Motor neuron (in vitro differentiated cells): ENCODE results near the gene NOL4L. TPM values are rescaled to one million over a fixed set of nuclear protein-coding genes. Genes with fewer than 3 reads are reported as not detected.

Experiments
- ATAC-seq, 8 experiments: fragments of 200-7000 bp; cut with Tn5 transposase; replicated peaks in 6 of 8; 2 replicates each; pipeline ENCODE4 v1.8.0; 2021; ENCODE audit warnings: mild to moderate bottlenecking in 8 of 8, moderate library complexity in 8 of 8
- H3K27ac ChIP-seq, 2 donors: fragments of 250-450 bp; sonication (Bioruptor Pico); 2 replicates each; pipeline ENCODE4 v1.9.0; 2021; ENCODE audit warnings: antibody characterized with exemption in 2 of 2, mild to moderate bottlenecking in 2 of 2, moderate library complexity in 1 of 2
- H3K4me1 ChIP-seq, 2 donors: fragments of 250-450 bp; sonication (Bioruptor Pico); replicated peaks in 1 of 2; 2 replicates each; pipeline ENCODE4 v1.6.1; 2021; ENCODE audit warnings: antibody characterized with exemption in 2 of 2, mild to moderate bottlenecking in 2 of 2, moderate library complexity in 1 of 2
- H3K4me3 ChIP-seq, 5 donors: fragments of 250-450 bp; sonication (Bioruptor Pico); 2 replicates each; pipeline ENCODE4 v1.9.0; 2021; ENCODE audit warnings: antibody characterized with exemption in 5 of 5, mild to moderate bottlenecking in 5 of 5, moderate library complexity in 4 of 5
- WGBS, 10 experiments: fragments of 450-650 bp; shearing (Covaris generic); methylation state at CpG; one replicate each; pipeline ENCODE4 v1.0.0; 2022; 5-methylcytosine and 5-hydroxymethylcytosine counted together
- in situ Hi-C, 9 experiments: fragments of 400-800 bp; cut with MboI; loops; one replicate each; pipeline ENCODE4 v1.15.0; 2021; ENCODE audit warnings: low sequenced_read_pairs in 9 of 9, low pct_unique_long_range_greater_than_20kb in 2 of 9; ENCODE audit not compliant: unreplicated experiment in 9 of 9
- total RNA-seq, 8 experiments: library from RNA; unstranded; fragments of 300-600 nt; gene quantifications; 2 replicates each; pipeline versions ENCODE4 v1.2.3 to v1.2.4, GENCODE V29; 2022

The NOL4L gene
- total RNA-seq, 8 experiments from 2014 or later: 9.1 to 34.6 (median 20.4) TPM

GRCh38 chr20:32479012-32479411, 106.1 kb downstream of the NOL4L start:
- no peak overlapping the region for H3K4me3 ChIP-seq
- H3K4me1 ChIP-seq: peaks cover 55 to 63% of the 10 kb centered on the region in 2 donors
- ATAC-seq: no peak
- 80 to 100% (median 93%) methylated on average over 1 to 5 of the region's 5 CpGs; no CpG with 5 or more reads in 3 of the 10 experiments for WGBS, 10 experiments
- H3K27ac ChIP-seq: no peak overlapping the region
- in situ Hi-C loops: no loop called here

- 80 to 100% (median 95%) methylated on average over 3 to 6 of the region's 7 CpGs; no CpG with 5 or more reads in 4 of the 10 experiments for WGBS, 10 experiments
- Histone ChIP-seq H3K27ac (no peak overlapping the region), H3K4me3 (no peak overlapping the region), H3K4me1 (peaks cover 59 to 68% of the 10 kb centered on the region in 2 donors)
- in situ Hi-C loops: no loop called here
- no peak for ATAC-seq
Measured at GRCh38 chr20:32478576-32478975, 106.6 kb downstream of the NOL4L start.

- 78 to 100% (median 94%) methylated on average over 1 to 4 of the region's 11 CpGs; no CpG with 5 or more reads in 3 of the 10 experiments for WGBS, 10 experiments
- Histone ChIP-seq H3K4me3 (no peak overlapping the region), H3K27ac (peak overlapping the region in 1 of 2 donors; percentile 86), H3K4me1 (peaks cover 66 to 75% of the 10 kb centered on the region in 2 donors)
- in situ Hi-C loops: no loop called here
- no peak for ATAC-seq
Measured at GRCh38 chr20:32477594-32478512, 107.3 kb downstream of the NOL4L start.

GRCh38 chr20:32476684-32477593, 108.2 kb downstream of the NOL4L start:
- in situ Hi-C loops: no loop called here
- Histone ChIP-seq H3K4me3 (no peak overlapping the region), H3K27ac (peak overlapping the region; percentile 69 to 86), H3K4me1 (peaks cover 74 to 84% of the 10 kb centered on the region in 2 donors)
- ATAC-seq: no peak
- 20 to 88% (median 64%) methylated on average over 1 to 11 of the region's 22 CpGs; no CpG with 5 or more reads in 2 of the 10 experiments for WGBS, 10 experiments

- peak; percentile 85 to 93 (median 87) for ATAC-seq
- in situ Hi-C loops: no loop called here
- peak overlapping the region; percentile 1 to 24 (median 15) for H3K4me3 ChIP-seq
- H3K27ac ChIP-seq: peak overlapping the region; percentile 69 to 86
- WGBS, 10 experiments: 0% methylated on average over 1 to 5 of the region's 28 CpGs; no CpG with 5 or more reads in 5 of the 10 experiments
- H3K4me1 ChIP-seq: peaks cover 61 to 72% of the 10 kb centered on the region in 2 donors
Measured at GRCh38 chr20:32474967-32475811, 109.9 kb downstream of the NOL4L start.

GRCh38 chr20:32474717-32474966, 110.5 kb downstream of the NOL4L start:
- Histone ChIP-seq H3K4me3 (peak overlapping the region; percentile 1 to 24 (median 15)), H3K27ac (peak overlapping the region; percentile 69 to 86), H3K4me1 (peaks cover 61 to 72% of the 10 kb centered on the region in 2 donors)
- WGBS, 10 experiments: 0 to 20% methylated on average over 1 of the region's 8 CpGs; no CpG with 5 or more reads in 8 of the 10 experiments
- in situ Hi-C loops: no loop called here
- ATAC-seq: no peak

- WGBS, 10 experiments: 70 to 100% (median 78%) methylated on average over 2 to 6 of the region's 18 CpGs; no CpG with 5 or more reads in 5 of the 10 experiments
- in situ Hi-C loops: no loop called here
- Histone ChIP-seq H3K4me1 (peaks cover 62 to 70% of the 10 kb centered on the region in 2 donors), H3K27ac (peak overlapping the region; percentile 69 to 86), H3K4me3 (peak overlapping the region in 3 of 5 donors; percentile 1 to 24 (median 16))
- no peak for ATAC-seq
Measured at GRCh38 chr20:32474009-32474716, 111.0 kb downstream of the NOL4L start.

GRCh38 chr20:32473231-32474008, 111.7 kb downstream of the NOL4L start:
- H3K4me1 ChIP-seq: peaks cover 62 to 68% of the 10 kb centered on the region in 2 donors
- H3K27ac ChIP-seq: peak overlapping the region; percentile 69 to 86
- in situ Hi-C loops: no loop called here
- no peak overlapping the region for H3K4me3 ChIP-seq
- WGBS, 10 experiments: 30 to 81% (median 69%) methylated on average over 1 to 12 of the region's 29 CpGs; no CpG with 5 or more reads in 5 of the 10 experiments
- no peak for ATAC-seq

GRCh38 chr20:32472581-32473207, 112.4 kb downstream of the NOL4L start:
- Histone ChIP-seq H3K4me1 (peaks cover 62 to 68% of the 10 kb centered on the region in 2 donors), H3K27ac (peak overlapping the region; percentile 69 to 86), H3K4me3 (no peak overlapping the region)
- WGBS, 10 experiments: 93% methylated on average over 3 of the region's 6 CpGs; no CpG with 5 or more reads in 9 of the 10 experiments
- no peak for ATAC-seq
- in situ Hi-C loops: no loop called here

GRCh38 chr20:32470940-32471339, 114.2 kb downstream of the NOL4L start:
- no peak overlapping the region for H3K4me3 ChIP-seq
- peak overlapping the region in 1 of 2 donors; percentile 48 for H3K27ac ChIP-seq
- WGBS, 10 experiments: 88 to 100% (median 97%) methylated on average over 1 to 3 of the region's 9 CpGs; no CpG with 5 or more reads in 6 of the 10 experiments
- H3K4me1 ChIP-seq: peaks cover 57 to 65% of the 10 kb centered on the region in 2 donors
- in situ Hi-C loops: no loop called here
- ATAC-seq: no peak
